ENCODE measurements around the gene STAP1.
"Not testable (repeated sequence)": the region's sequence is repeated elsewhere in the genome, so short reads cannot be mapped to it uniquely, and the experiment has no call there.

STAP1 gene

GRCh38 chr4:67545199-67546003 lies 13.1 kb upstream of the STAP1 start, which contains the start of gene CENPC:
TSS of gene CENPC (minus strand) at chr4:67545503. CDS start at chr4:67545355, 148 bp downstream.
- no peak for TF ChIP-seq CTCF (IDR thresholded peaks at IDR 0.05; ENCODE audit: control extremely low read depth, extremely low read depth, low read depth, missing control alignments)
- peak; percentile 93 for DNase-seq (ENCODE audit: extremely low spot score)
- POLR2A ChIA-PET, result interaction anchor here (1.1 to 2.2 kb wide), 2 partner anchors 10 to 11 kb away, joined by 3 to 4 read pairs; no protein-coding TSS in a partner anchor
- CTCF ChIA-PET, result interaction anchor here (1.2 to 1.8 kb wide), 6 partner anchors 12 to 831 kb away, joined by 3 to 5 read pairs (median 4); no protein-coding TSS in a partner anchor

- no peak for TF ChIP-seq CTCF (IDR thresholded peaks at IDR 0.05; ENCODE audit: control extremely low read depth, extremely low read depth, low read depth, missing control alignments)
- ChIA-PET POLR2A (no interaction called here), CTCF (interaction anchor here (1.2 to 1.8 kb wide), 4 partner anchors 11 to 830 kb away, joined by 3 to 5 read pairs (median 4); no protein-coding TSS in a partner anchor)
- DNase-seq (ENCODE audit: extremely low spot score), result no peak
Observed at GRCh38 chr4:67546004-67546356, 12.5 kb upstream of the STAP1 start.

- no peak for TF ChIP-seq CTCF (IDR thresholded peaks at IDR 0.05; ENCODE audit: control extremely low read depth, extremely low read depth, low read depth, missing control alignments)
- ChIA-PET POLR2A (no interaction called here), CTCF (interaction anchor here (1.1 to 1.8 kb wide), 5 partner anchors 12 to 829 kb away, joined by 3 to 5 read pairs (median 4); no protein-coding TSS in a partner anchor)
- no peak for DNase-seq (ENCODE audit: extremely low spot score)
Observed at GRCh38 chr4:67546971-67547370, 11.6 kb upstream of the STAP1 start.

GRCh38 chr4:67549123-67549522 lies 9.4 kb upstream of the STAP1 start:
- peak; percentile 73 for TF ChIP-seq CTCF (IDR thresholded peaks at IDR 0.05; ENCODE audit: control extremely low read depth, extremely low read depth, low read depth, missing control alignments)
- DNase-seq (ENCODE audit: extremely low spot score), result peak; percentile 32
- ChIA-PET POLR2A (no interaction called here), CTCF (interaction anchor here (0.9 to 2.4 kb wide), 8 partner anchors 11 to 627 kb away, joined by 3 to 9 read pairs (median 4); no protein-coding TSS in a partner anchor)

GRCh38 chr4:67550451-67550850 lies 8.1 kb upstream of the STAP1 start:
- no peak for DNase-seq (ENCODE audit: extremely low spot score)
- POLR2A ChIA-PET, result interaction anchor here (0.6 to 0.7 kb wide), 2 partner anchors 148 to 439 kb away, joined by 3 to 4 read pairs; no protein-coding TSS in a partner anchor
- CTCF ChIA-PET, result interaction anchor here (0.8 to 2.4 kb wide), 8 partner anchors 10 to 625 kb away, joined by 3 to 9 read pairs (median 4); no protein-coding TSS in a partner anchor
- no peak for TF ChIP-seq CTCF (IDR thresholded peaks at IDR 0.05; ENCODE audit: control extremely low read depth, extremely low read depth, low read depth, missing control alignments)

GRCh38 chr4:67550857-67551256 lies 7.7 kb upstream of the STAP1 start:
- POLR2A ChIA-PET, result interaction anchor here (0.6 to 0.7 kb wide), 2 partner anchors 148 to 439 kb away, joined by 3 to 4 read pairs; no protein-coding TSS in a partner anchor
- CTCF ChIA-PET, result interaction anchor here (1.3 to 2.4 kb wide), 3 partner anchors 10 to 625 kb away, joined by 3 to 8 read pairs (median 4); no protein-coding TSS in a partner anchor
- no peak for DNase-seq (ENCODE audit: extremely low spot score)
- TF ChIP-seq CTCF (IDR thresholded peaks at IDR 0.05; ENCODE audit: control extremely low read depth, extremely low read depth, low read depth, missing control alignments), result no peak

GRCh38 chr4:67552146-67552792 lies 6.3 kb upstream of the STAP1 start:
- DNase-seq (ENCODE audit: extremely low spot score); POLR2A ChIA-PET: not testable (repeated sequence)
- CTCF ChIA-PET, result interaction anchor here (0.7 to 2.4 kb wide), 6 partner anchors 10 to 176 kb away, joined by 3 to 5 read pairs (median 4); no protein-coding TSS in a partner anchor

Data from GM10248 (cell line).